GM21737 (cell line): ENCODE results near the gene ZFP92.

ENCODE experiments used
- ATAC-seq: cut with Tn5 transposase; IDR thresholded peaks from one replicate; pipeline ENCODE4 v1.9.1; 2021; ENCODE audit warnings: mild to moderate bottlenecking, moderate library complexity; ENCODE audit not compliant: unreplicated experiment

ZFP92 gene, protein sequence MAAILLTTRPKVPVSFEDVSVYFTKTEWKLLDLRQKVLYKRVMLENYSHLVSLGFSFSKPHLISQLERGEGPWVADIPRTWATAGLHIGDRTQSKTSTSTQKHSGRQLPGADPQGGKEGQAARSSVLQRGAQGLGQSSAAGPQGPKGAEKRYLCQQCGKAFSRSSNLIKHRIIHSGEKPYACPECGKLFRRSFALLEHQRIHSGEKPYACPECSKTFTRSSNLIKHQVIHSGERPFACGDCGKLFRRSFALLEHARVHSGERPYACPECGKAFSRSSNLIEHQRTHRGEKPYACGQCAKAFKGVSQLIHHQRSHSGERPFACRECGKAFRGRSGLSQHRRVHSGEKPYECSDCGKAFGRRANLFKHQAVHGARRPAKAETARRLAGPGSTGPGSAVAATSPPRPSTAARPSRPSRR

DNA sequence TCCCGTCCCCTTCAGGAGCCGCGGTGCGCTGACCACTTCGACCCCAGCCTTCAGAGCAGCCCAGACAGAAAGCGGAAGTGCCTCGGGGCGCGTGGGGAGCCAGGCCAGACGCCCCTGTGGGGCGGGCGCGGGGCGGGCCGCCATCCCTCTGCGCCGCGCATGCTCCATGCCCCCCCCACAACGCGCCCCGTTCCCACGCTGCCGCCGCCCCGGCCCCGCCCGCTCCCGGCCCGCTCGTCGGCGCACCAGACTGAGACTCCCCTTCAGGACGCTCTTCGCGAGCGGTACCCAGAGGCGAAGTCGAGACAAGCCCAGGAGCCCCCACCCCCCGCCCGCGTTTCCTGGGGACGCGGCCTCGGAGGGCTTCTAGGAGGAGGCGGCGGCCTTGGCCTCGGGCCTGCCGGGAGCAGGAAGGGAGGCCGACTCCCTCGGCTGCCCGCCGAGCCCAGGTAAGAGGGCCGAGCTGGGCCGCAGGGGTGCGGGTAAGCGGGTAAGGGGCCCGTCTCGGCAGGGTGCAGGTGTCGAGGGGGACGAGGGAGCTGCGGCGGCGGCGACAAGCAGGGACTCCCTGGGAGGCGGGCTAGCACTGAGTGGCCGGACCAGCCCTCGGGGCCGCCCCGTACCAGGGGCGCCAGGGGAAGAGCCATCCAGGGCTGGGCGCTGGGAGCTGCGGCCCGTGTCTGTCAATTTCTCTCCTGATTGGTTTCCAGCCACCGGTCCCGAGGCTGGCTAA is at the start of gene ZFP92:
TSS of gene ZFP92 (plus strand) at position 218 of the 733 bp plus-strand sequence. CDS start 6,851 bp downstream, outside the sequence.
- no peak for ATAC-seq

DNA sequence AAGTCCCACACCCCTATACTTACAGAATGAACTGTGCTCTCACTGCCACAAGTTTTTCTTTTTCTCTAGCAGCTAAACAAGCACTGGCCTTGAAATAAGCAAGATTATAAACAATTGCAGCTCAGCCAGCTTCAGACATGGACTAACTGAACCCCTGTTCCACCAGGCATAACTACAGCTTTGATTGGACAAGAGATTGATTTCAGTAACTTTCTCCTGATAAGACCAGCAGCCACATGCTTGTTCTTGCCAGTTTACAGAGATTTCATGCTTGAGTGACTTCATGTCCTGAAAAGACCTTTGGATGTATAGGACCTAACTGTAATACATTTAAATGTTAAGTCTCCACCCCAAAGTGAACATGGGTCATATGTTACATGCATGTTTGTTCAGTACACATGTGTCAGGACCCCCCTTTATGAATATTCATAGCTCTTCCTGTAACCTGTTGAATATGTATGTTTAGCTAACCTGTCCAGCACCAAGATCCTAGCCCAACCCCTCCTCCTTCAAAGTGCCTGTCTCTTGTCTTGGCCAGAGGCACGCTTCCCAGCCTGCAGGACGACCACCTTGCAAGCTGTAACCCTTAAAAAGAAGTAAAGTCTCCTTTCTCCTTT is 49.4 kb upstream of the ZFP92 start:
- no peak for ATAC-seq

DNA sequence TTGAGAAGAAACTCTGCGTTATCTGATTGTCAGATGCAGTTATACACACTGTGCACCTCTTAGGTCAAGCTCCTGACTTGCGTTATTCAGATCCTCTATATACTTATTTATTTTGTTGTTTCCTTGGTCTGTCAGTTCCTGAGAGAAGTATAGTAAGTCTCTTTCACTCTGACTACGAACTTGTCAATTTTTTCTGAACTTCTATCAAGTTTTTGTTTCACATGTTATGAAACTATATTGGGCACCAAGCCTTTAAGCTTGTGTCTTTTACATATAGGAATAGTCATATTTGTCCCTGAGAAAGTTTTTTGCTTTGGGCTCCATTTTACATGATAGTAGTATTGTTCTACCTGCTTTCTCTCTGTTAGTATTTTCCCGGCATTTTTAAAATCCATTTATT is 45.6 kb upstream of the ZFP92 start:
- no peak for ATAC-seq

DNA sequence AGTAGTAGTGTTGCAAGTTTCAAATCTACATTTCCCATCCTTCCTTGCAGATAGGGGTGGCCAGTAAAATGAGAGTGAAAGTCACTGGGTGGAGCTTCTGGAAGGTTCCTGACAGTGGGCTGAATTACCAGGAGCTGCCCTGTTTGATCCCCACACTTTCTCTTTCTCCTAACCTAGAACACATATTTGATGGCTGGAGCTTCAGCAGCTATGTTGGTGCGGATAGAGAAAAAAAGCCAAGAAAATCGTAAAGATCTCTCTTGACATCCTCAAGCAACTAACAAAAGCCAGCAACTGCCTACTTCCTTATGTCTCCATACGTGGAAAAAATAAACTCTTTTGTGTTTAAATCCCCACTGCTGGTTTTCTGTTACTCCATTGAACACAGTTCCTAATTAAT is 45.2 kb upstream of the ZFP92 start:
- no peak for ATAC-seq

DNA sequence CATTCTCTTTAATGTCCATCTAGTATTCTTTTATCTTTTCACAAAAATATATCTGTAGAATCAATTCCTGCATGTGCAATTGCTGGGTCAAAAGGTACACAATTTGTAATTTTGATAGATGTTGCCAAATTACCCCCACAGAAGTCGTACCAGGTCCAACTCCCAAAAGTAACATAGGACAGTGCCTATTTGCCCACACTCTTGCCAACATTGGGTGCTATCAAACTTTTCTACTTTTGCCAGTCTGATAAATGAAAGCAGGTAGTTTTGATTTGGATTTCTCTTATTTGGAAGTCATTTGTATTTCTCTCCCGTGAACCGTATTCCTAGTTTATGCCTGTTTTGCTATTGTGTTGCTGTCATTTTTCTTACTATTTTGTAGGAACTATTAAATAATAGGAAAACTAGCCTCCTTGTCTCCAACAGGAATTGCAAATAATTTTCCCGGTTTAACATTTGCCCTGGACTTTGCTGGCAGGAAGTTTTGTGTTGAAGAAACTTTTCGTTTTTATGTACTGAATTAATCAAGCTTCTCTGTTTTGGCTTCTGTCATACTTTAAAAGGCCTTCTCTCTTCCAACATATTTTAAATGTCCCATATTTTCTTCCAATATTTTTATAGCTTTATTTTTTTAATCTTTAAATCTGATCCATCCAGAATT is 44.3 kb upstream of the ZFP92 start:
- ATAC-seq = no peak

DNA sequence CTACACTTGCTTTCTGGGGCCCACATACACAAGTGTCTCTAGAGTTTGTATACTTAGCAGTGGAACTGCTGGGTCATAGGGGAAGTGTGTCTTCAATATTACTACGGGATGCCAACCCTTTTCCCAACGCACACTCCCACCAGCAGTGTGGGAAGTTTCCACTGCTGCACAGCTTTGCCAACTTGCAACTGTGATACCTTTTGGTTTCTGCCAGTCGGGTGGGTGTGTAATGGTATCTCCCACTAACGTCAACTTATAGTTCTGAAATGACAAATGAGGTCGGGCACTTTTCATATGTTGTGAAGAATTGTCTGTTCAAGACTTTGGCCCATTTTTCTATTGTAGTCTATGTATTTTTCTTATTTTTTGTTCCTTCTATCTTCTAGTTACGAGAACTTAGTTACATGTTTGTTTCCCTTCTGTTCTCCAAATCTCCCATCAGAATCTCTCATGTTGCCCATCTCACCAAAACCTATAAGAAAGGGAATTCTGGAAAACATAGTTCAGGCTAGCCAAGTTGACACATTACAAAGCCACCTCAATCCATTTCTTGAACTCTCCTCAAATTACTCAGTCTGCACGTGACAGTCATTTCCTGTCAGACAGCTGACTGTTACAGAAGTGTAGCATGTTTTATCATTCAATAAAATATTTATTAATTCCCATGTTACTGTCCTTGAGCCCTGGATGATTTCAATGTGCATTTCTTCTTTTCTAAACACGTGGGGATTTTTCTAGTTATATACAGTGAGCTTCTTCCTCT is 40.8 kb upstream of the ZFP92 start:
- no peak for ATAC-seq

DNA sequence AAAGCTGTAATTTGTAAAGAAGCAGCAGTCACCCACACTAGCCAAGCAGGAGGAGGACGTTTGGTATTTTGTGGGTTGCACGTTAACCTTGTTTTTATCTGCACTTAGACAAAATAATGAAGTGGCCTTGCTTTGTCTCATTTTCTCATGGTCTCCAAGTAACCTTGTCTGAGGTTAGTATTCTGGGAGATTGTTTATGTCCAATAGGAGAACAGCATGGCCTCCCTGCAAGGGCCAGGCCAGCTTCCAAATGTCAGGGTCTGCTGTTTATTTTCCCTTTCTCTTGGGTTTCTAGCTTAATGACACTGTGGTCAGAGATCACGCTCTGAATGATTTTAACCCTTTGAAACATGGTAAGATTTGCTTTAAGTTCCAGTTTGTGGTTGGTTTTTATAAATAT is 40.0 kb upstream of the ZFP92 start:
- ATAC-seq = no peak

DNA sequence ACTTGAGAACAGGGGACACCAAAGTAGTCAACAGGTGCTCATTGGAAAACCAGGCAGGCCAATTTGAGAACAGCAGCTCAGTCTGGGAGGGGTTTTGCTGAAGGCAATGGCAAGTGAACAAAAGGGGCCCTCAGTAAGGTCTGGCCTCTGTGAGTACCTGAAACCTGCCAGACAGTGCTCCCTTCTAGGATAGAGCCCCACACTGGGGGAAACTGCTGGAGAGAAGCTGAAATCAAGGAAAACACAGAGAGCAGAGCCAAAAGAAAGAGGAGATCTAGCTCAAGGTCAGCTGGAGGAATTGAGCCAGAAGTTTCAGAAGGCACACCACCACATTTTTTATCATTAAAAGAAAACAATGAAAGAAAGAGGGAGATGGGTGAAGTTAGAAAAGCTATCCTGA is 38.3 kb upstream of the ZFP92 start:
- ATAC-seq = no peak

DNA sequence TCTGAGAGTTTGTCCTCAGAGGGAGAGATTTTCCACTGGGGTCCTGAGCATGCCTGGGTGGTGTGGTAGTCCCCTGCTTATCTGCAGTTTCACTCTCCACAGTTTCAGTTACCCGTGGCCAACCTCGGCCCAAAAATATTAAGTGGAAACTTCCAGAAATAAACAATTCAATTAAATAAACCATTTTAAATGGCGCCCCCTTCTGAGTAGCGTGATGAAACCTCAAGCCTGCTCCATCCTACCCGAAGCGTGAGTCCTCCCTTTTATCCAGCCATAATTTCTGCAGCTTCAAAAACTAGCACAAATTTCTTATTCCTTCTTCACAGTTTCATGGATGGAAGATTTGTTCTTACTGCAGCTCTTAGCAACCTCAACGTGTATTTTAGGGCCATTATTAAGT is 36.8 kb upstream of the ZFP92 start:
- no peak for ATAC-seq

DNA sequence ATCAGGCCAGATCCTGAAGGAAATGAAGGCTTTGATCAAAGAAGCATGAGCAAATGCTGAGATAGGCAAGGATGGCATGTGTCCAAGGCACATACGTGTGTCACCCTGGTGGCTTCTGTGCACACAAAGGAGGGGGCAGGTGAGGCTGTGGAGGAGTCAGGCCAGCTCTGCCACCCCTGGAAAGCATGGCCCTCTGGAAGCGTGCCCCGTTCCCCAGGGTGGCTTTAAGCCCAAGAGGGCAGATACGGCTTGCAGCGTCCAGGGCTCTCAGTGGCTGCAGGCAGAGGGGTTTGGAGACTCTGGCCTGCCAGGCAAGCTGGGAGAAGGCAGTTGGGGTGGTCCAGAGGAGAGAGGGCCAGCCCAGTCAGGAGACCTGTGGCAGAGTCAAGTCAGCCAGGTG is 35.7 kb upstream of the ZFP92 start:
- ATAC-seq = no peak

DNA sequence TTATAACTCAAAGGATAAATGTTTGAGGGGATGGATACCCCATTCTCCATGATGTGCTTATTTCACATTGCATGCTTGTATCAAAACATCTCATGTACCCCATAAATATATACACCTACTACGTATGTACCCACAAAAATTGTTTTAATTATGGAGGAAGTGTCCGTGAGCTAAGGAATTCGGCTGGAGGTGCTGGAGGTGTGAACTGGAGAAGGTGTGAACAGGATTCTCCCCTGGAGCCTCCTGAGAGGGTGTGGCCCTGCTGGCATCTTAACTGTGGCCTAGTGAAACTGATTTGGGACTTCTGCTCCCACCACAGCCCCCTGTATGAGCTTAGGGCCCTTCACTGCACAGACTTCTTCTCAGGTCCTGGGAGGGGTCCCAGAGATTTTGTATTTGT is 33.5 kb upstream of the ZFP92 start:
- no peak for ATAC-seq

DNA sequence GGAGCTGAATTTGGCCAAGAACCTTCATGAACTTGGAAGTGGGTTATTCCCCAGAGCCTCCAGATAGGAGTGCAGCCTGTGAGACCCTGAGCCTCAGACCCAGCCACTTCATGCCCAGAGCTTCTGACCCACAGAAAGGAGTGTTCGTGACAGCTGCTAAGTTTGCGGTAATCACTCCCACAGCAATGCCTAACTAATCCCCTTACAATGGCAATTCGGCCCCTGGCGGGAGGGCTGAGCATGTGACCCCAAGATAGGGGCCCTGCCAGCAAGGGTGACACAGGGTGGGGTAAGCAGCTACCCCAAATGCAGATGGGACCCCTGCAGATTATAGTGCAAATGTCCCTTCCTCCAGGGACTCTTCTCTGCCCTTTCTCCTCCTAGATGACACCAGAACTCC is 32.7 kb upstream of the ZFP92 start:
- no peak for ATAC-seq

DNA sequence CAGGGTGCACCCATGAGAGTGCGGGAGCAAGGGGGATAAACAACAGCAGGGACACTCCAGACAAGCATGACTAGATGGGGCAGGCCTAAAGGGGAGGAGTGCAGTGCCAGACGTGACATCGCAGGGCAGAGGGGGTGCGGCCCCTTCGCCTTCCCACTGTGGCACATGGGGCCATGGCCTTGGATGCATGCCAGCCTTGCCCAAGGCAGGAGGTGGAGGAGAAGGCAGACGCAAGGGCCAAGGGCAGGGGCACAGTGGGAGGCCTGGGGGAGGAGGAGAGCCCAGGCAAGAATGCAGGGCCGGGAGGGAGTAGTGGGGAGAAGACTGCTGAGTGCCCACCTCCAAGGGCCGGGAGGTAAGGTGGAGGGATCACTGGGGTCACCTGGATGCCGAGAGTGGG is 31.8 kb upstream of the ZFP92 start:
- no peak for ATAC-seq

DNA sequence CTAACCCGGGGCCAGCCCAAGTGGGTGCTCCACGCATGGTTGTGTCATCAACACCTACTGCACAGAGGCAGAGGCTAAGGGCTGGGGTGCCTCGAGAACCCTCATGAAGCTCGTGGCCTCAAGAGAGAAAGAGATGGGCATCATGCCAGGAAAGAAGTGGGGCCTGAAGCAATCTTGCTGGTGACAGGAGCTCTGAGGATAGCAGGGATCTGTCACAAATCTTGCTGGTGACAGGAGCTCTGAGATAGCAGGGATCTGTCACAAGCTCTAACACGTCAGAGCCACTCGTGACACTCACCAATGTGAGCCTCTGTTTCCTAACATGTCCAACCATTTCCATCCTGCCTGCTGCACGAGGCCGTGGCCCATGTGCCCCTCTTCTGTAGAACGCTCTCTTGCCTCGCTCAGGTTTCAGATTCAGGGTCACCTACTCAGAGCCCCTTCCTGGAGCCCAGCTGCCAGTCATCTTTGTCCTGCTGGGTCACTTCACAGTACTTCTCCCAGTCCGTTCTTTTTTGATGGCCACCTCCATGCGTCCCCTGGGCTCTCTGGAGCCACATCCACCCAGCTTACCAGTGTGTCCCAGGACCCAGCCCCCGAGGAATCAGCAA is 31.2 kb upstream of the ZFP92 start:
- no peak for ATAC-seq

DNA sequence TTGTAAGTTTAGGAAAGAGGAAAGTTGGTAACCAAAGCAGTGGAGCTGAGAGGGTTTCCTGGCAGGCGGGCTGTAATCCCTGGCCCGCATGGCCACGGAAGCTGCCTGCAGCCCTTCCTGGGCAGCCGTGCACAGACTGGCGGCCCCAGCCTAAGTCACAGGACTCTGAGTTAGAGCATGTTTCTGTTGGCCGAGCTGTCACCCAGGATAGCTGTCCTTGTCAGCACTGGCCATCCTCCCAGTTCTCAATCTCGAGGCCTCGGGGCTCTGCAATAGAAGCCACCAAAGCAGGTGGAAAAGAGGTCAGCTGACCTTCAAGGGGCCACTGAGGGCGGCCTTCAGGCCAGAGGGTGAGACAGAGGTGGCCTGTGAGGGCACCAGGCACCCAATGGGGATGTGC is 30.6 kb upstream of the ZFP92 start:
- no peak for ATAC-seq

DNA sequence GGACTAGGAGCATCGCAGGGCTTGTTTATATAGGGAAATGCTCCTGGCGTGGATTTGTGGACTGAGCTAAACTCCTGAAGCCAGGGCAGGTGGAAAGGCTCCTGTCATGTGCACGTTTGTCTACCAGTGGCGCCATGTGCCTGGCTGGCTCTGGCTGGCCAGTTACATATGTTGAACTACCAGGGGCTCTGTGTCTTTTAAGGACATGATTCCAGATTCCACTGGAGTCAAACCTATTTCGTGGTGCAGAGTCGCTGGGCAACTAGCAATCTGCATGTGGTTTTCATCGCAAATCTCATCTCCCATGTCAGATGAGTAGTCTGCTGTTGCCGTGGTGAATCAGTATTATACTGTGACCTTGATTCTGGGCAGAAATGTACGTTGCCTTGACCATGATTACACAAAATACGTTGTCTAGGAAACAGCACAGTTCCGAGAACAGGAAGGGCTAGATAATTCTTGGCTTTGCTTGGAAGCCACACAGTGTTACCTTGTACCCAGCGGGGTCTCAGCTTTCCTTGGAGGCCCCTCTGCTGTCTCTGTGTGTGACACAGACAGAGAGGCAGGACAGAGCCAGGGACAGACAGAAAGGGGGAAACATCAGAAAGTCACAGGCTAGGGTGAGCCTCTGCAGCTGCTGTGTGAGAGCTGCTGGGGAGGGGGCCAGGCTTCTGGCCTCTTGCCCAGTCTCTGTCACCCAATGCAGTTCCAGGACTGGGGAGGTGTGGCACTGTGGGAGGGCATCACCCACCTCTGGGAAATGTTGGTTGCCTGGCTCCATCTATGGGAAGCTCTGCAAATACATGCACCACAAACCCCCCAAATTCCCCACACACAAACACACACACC is 29.4 kb upstream of the ZFP92 start:
- ATAC-seq = no peak

DNA sequence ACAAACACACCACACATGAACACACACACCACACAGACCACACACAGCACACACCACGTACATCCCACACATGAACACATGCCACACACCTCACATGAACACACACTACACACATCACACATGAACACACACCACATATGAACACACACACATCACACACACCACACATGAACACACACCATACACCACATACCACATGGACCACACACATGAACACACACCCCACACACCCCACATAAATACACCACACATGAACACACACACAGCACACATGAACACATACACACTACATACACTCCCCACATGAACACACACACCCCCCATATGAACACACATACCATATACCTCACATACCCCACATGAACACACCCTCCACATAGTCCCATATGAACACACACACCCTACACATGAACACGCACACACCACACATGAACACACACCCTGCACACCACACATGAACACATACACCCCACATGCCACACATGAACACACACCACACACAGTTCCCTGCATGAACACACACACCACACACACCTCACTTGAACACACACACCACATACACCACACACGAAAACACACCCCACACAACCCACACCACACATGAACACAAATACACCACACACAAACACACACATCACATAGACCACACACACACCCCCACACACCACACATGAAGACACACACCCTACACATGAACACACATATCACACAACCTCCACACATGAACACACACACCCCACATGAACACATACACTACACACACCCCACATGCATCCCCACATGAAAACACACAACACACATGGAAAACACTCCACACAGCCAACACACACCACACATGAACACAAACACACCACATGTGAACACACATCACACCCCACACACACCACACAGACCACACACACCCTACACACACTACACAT is 28.4 kb upstream of the ZFP92 start:
- no peak for ATAC-seq

DNA sequence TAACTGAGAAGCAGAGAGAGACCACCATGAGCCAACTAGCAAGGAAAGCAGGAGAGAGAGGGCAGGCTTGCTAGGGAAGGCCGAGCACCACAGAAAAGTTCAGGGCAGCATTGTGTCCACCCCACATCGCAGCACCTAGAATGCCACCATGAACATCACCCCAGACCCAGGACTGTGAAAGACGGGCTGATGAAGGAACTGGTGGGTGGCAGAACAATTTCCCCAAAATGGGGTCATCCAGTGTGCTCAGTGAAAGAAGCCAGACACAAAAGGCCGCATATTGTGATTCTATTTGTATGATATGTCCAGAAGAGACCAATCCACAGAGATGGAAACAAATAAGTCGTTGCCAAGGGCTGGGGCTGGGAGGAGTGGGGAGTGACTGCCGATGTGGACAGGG is 26.9 kb upstream of the ZFP92 start:
- no peak for ATAC-seq
